A673 (cell line): ENCODE measurements around the gene DLL1. TPM values are rescaled to one million over a fixed set of nuclear protein-coding genes. Genes with fewer than 3 reads are reported as not detected.

Experiments used
- BruUV-seq: library from RNA; stranded (reverse); fragments of 400-500 nt; replicated peaks from 2 replicates; lab custom pipeline; 2021; lab: Mats Ljungman, UMichigan
- CTCF ChIA-PET: fragments of 300-600 bp; sonication (Branson Sonifier 250); formaldehyde crosslinking; loops from one replicate; lab custom pipeline; 2022; ENCODE audit warnings: antibody characterized with exemption; lab: Charles Lee
- POLR2A ChIA-PET: fragments of 300-600 bp; sonication (Branson Sonifier 250); formaldehyde crosslinking; loops from one replicate; lab custom pipeline; 2022; ENCODE audit warnings: antibody characterized with exemption; ENCODE audit not compliant: low non-redundant PET; lab: Charles Lee
- DNase-seq: peaks from one replicate; pipeline ENCODE4 v3.0.0-alpha.2; 2015; ENCODE audit warnings: low spot score
- H3K27ac ChIP-seq: fragments of 200-600 bp; sonication (generic); 2 replicates; pipeline ENCODE4 v1.5.1; 2016; ENCODE audit warnings: mixed run types, low read depth, mild to moderate bottlenecking, mixed read lengths, antibody characterized with exemption, low read length; ENCODE audit not compliant: poor library complexity, severe bottlenecking
- H3K27me3 ChIP-seq: fragments of 200-600 bp; sonication (generic); replicated peaks from 2 replicates; pipeline ENCODE4 v1.6.1; 2017; ENCODE audit warnings: mixed run types, low read depth, mild to moderate bottlenecking, mixed read lengths, antibody characterized with exemption, low read length; ENCODE audit not compliant: insufficient read depth, poor library complexity
- H3K36me3 ChIP-seq: fragments of 200-600 bp; sonication (generic); 2 replicates; pipeline ENCODE4 v1.6.1; 2016; ENCODE audit warnings: mixed run types, mild to moderate bottlenecking, mixed read lengths, antibody characterized with exemption, low read length; ENCODE audit not compliant: insufficient read depth, poor library complexity, severe bottlenecking
- H3K4me1 ChIP-seq: fragments of 200-600 bp; sonication (generic); 2 replicates; pipeline ENCODE4 v1.6.1; 2017; ENCODE audit warnings: mixed run types, mild to moderate bottlenecking, mixed read lengths, antibody characterized with exemption, low read length; ENCODE audit not compliant: insufficient read depth, poor library complexity, severe bottlenecking
- H3K4me3 ChIP-seq: fragments of 200-600 bp; sonication (generic); 2 replicates; pipeline ENCODE4 v1.5.1; 2016; ENCODE audit warnings: low read depth, mixed run types, mild to moderate bottlenecking, mixed read lengths, low read length; ENCODE audit not compliant: poor library complexity, severe bottlenecking
- H3K9me3 ChIP-seq: fragments of 200-600 bp; sonication (generic); 2 replicates; pipeline ENCODE4 v1.6.1; 2016; ENCODE audit warnings: mixed run types, low read depth, mild to moderate bottlenecking, mixed read lengths, antibody characterized with exemption, low read length; ENCODE audit not compliant: poor library complexity, severe bottlenecking
- CTCF ChIP-seq: fragments of 300-800, 200-600 bp; sonication (generic); conservative IDR thresholded peaks from 2 replicates; pipeline ENCODE4 v1.5.1; 2017; ENCODE audit warnings: low read depth, mild to moderate bottlenecking, antibody characterized with exemption, low read length, moderate library complexity, mixed read lengths
- EZH2 ChIP-seq: fragments of 200-600 bp; sonication (generic); IDR thresholded peaks from 2 replicates; pipeline ENCODE4 v1.6.1; 2017; ENCODE audit warnings: borderline replicate concordance, low read depth, mild to moderate bottlenecking, mixed read lengths, antibody characterized with exemption, low read length; ENCODE audit not compliant: poor library complexity, severe bottlenecking
- intact Hi-C: fragments of 100-400 bp; cut with micrococcal nuclease; formaldehyde crosslinking; loops from one replicate; pipeline ENCODE4 v1.10.0; 2022; ENCODE audit not compliant: unreplicated experiment
- total RNA-seq: library from RNA; stranded (reverse); gene quantifications from 2 replicates; pipeline ENCODE4 v1.2.3, GENCODE V29; 2021

The DLL1 gene
- total RNA-seq, 1 experiment from 2014 or later, result 1.2 TPM

GRCh38 chr6:170285482-170285881 lies 5.4 kb downstream of the DLL1 start:
- H3K27me3 ChIP-seq, result peaks cover 25% of the 10 kb centered on the region
- intact Hi-C loops, result no loop called here
- H3K27ac ChIP-seq, result no peak overlapping the region
- H3K9me3 ChIP-seq, result no peaks in the 10 kb centered on the region
- no peak overlapping the region for H3K4me3 ChIP-seq
- TF ChIP-seq EZH2, result no peak
- TF ChIP-seq CTCF, result no peak
- DNase-seq, result no peak
- ChIA-PET POLR2A (no interaction called here), CTCF (no interaction called here)
- no peaks in the 10 kb centered on the region for H3K36me3 ChIP-seq
- BruUV-seq, result no TSS peak
- peaks cover 11% of the 10 kb centered on the region for H3K4me1 ChIP-seq

GRCh38 chr6:170284866-170285469 lies 5.9 kb downstream of the DLL1 start:
- Histone ChIP-seq H3K27me3 (peaks cover 21% of the 10 kb centered on the region), H3K4me1 (peaks cover 16% of the 10 kb centered on the region), H3K27ac (no peak overlapping the region), H3K36me3 (no peaks in the 10 kb centered on the region), H3K9me3 (no peaks in the 10 kb centered on the region), H3K4me3 (no peak overlapping the region)
- TF ChIP-seq CTCF, result no peak
- no peak for TF ChIP-seq EZH2
- intact Hi-C loops, result no loop called here
- DNase-seq, result no peak
- ChIA-PET POLR2A (no interaction called here), CTCF (no interaction called here)
- BruUV-seq, result no TSS peak

- peaks cover 14% of the 10 kb centered on the region for H3K27me3 ChIP-seq
- POLR2A ChIA-PET, result interaction anchor here (0.6 kb wide), 1 partner anchor 82 kb away, joined by 3 read pairs; no protein-coding TSS in a partner anchor
- intact Hi-C loops, result no loop called here
Measured at GRCh38 chr6:170284126-170284773, 6.6 kb downstream of the DLL1 start.

More at GRCh38 chr6:170284126-170284773, 6.6 kb downstream of the DLL1 start:
- Histone ChIP-seq H3K4me1 (peaks cover 20% of the 10 kb centered on the region), H3K27ac (no peak overlapping the region), H3K36me3 (no peaks in the 10 kb centered on the region), H3K4me3 (no peak overlapping the region), H3K9me3 (no peaks in the 10 kb centered on the region)
- BruUV-seq, result no TSS peak
- CTCF ChIA-PET, result no interaction called here
- no peak for DNase-seq
- no peak for TF ChIP-seq EZH2
- no peak for TF ChIP-seq CTCF
